KMS-11 (cell line): Measurements from ENCODE around the gene LTBP3.

ENCODE experiments used
- H2AFZ ChIP-seq: fragments of 200-600 bp; sonication (generic); 2 replicates; pipeline ENCODE4 v1.6.1; 2016; ENCODE audit warnings: antibody characterized with exemption, mixed run types, low read depth
- H3K27ac ChIP-seq: fragments of 200-600 bp; sonication (generic); 2 replicates; pipeline ENCODE4 v1.6.1; 2016; ENCODE audit warnings: mild to moderate bottlenecking, mixed run types
- H3K27me3 ChIP-seq: fragments of 200-600 bp; sonication (generic); 2 replicates; pipeline ENCODE4 v1.6.1; 2017; ENCODE audit warnings: mild to moderate bottlenecking, low read depth, mixed run types, moderate library complexity; ENCODE audit not compliant: insufficient read depth
- H3K36me3 ChIP-seq: fragments of 200-600 bp; sonication (generic); 2 replicates; pipeline ENCODE4 v1.6.1; 2017; ENCODE audit warnings: mild to moderate bottlenecking, mixed run types; ENCODE audit not compliant: insufficient read depth
- H3K4me1 ChIP-seq: fragments of 200-600 bp; sonication (generic); 2 replicates; pipeline ENCODE4 v1.6.1; 2016; ENCODE audit warnings: mild to moderate bottlenecking, low read depth, mixed run types; ENCODE audit not compliant: poor library complexity, severe bottlenecking
- H3K4me2 ChIP-seq: fragments of 200-600 bp; sonication (generic); 2 replicates; pipeline ENCODE4 v1.7.0; 2016; ENCODE audit warnings: mild to moderate bottlenecking, mixed run types
- H3K4me3 ChIP-seq: fragments of 200-600 bp; sonication (generic); IDR thresholded peaks from 2 replicates; pipeline ENCODE4 v1.6.1; 2017; ENCODE audit warnings: low read depth, low read length, mixed read lengths; ENCODE audit not compliant: insufficient read depth
- H3K79me2 ChIP-seq: fragments of 200-600 bp; sonication (generic); 2 replicates; pipeline ENCODE4 v1.6.1; 2016; ENCODE audit warnings: low read depth, mixed run types; ENCODE audit not compliant: insufficient read depth
- H3K9ac ChIP-seq: fragments of 200-600 bp; sonication (generic); 2 replicates; pipeline ENCODE4 v1.6.1; 2016; ENCODE audit warnings: mild to moderate bottlenecking, mixed run types
- H4K20me1 ChIP-seq: fragments of 200-600 bp; sonication (generic); 2 replicates; pipeline ENCODE4 v1.6.1; 2016; ENCODE audit warnings: mild to moderate bottlenecking, mixed run types; ENCODE audit not compliant: insufficient read depth
- CTCF ChIP-seq: fragments of 200-600 bp; sonication (generic); conservative IDR thresholded peaks from 2 replicates; pipeline ENCODE4 v1.6.1; 2017; ENCODE audit warnings: low read depth, mild to moderate bottlenecking, antibody characterized with exemption, low read length, moderate library complexity, mixed read lengths

LTBP3 gene

GRCh38 chr11:65505466-65506289, 52.5 kb downstream of the LTBP3 start:
- Histone ChIP-seq H3K27ac (peak overlapping the region; percentile 99), H3K36me3 (peaks cover 46% of the 10 kb centered on the region), H2AFZ (no peak overlapping the region), H3K4me2 (peak overlapping the region; percentile 94), H3K9ac (peak overlapping the region; percentile 100), H3K4me3 (no peak overlapping the region), H3K4me1 (peaks cover 65% of the 10 kb centered on the region), H3K79me2 (peaks cover 67% of the 10 kb centered on the region), H4K20me1 (peaks cover 46% of the 10 kb centered on the region), H3K27me3 (no peaks in the 10 kb centered on the region)
- no peak for TF ChIP-seq CTCF

- H3K9ac ChIP-seq, result peak overlapping the region; percentile 100
- H3K4me2 ChIP-seq, result peak overlapping the region; percentile 94
- H3K4me1 ChIP-seq, result peaks cover 60% of the 10 kb centered on the region
- no peak overlapping the region for H3K4me3 ChIP-seq
- H3K27me3 ChIP-seq, result no peaks in the 10 kb centered on the region
- peak overlapping the region; percentile 99 for H3K27ac ChIP-seq
- H3K79me2 ChIP-seq, result peaks cover 74% of the 10 kb centered on the region
- H3K36me3 ChIP-seq, result peaks cover 54% of the 10 kb centered on the region
- peaks cover 54% of the 10 kb centered on the region for H4K20me1 ChIP-seq
- no peak for TF ChIP-seq CTCF
- no peak overlapping the region for H2AFZ ChIP-seq
These were observed 53.3 kb downstream of the LTBP3 start for GRCh38 chr11:65504674-65505465.

- H3K9ac ChIP-seq, result peak overlapping the region; percentile 100
These were observed 54.0 kb downstream of the LTBP3 start for GRCh38 chr11:65503949-65504673.

More at GRCh38 chr11:65503949-65504673, 54.0 kb downstream of the LTBP3 start:
- Histone ChIP-seq H3K79me2 (peaks cover 75% of the 10 kb centered on the region), H3K4me3 (no peak overlapping the region), H4K20me1 (peaks cover 62% of the 10 kb centered on the region), H2AFZ (no peak overlapping the region), H3K36me3 (peaks cover 62% of the 10 kb centered on the region), H3K4me2 (peak overlapping the region; percentile 94), H3K27me3 (no peaks in the 10 kb centered on the region), H3K4me1 (peaks cover 53% of the 10 kb centered on the region), H3K27ac (peak overlapping the region; percentile 99)
- TF ChIP-seq CTCF, result no peak
